Activated CD4-positive, alpha-beta T cell treated with anti-CD3 and anti-CD28 coated beads, Interleukin-2, Interleukin-6, amounts not matched to agents 100 ng/mL and 50 ng/mL, durations not matched to agents 16 hours and 8 hours (primary cell): ENCODE measurements around the gene IFNL2.
A peak's percentile ranks its signal among the peaks of the same experiment; 100 is the strongest.
"Not testable (repeated sequence)": the region's sequence is repeated elsewhere in the genome, so short reads cannot be mapped to it uniquely, and the experiment has no call there.

Experiments
- DNase-seq: peaks from one replicate; pipeline ENCODE4 v3.0.0-alpha.2; 2020

Gene IFNL2

GRCh38 chr19:39268085-39268484 is at the start of gene IFNL2:
Gene IFNL2, plus strand, starts transcription at chr19:39268396. Its CDS starts 173 bp downstream, at chr19:39268569.
- not testable (repeated sequence) for DNase-seq

GRCh38 chr19:39219108-39219507 is 49.1 kb upstream of the IFNL2 start:
- not testable (repeated sequence) for DNase-seq

GRCh38 chr19:39223703-39224279 is 44.4 kb upstream of the IFNL2 start:
- DNase-seq: no peak

- no peak for DNase-seq
Observed at GRCh38 chr19:39224910-39225309, 43.3 kb upstream of the IFNL2 start.

GRCh38 chr19:39230096-39230764 is 38.0 kb upstream of the IFNL2 start:
- no peak for DNase-seq

- no peak for DNase-seq
Observed at GRCh38 chr19:39232708-39233107, 35.5 kb upstream of the IFNL2 start.

- no peak for DNase-seq
Observed at GRCh38 chr19:39236527-39236926, 31.7 kb upstream of the IFNL2 start.

GRCh38 chr19:39237200-39238184 is 30.7 kb upstream of the IFNL2 start:
- DNase-seq: peak; percentile 58

GRCh38 chr19:39238209-39238608 is 30.0 kb upstream of the IFNL2 start:
- no peak for DNase-seq

- no peak for DNase-seq
Observed at GRCh38 chr19:39238944-39239343, 29.3 kb upstream of the IFNL2 start.

GRCh38 chr19:39240421-39240820 is 27.8 kb upstream of the IFNL2 start:
- DNase-seq: no peak

GRCh38 chr19:39243741-39244140 is 24.5 kb upstream of the IFNL2 start:
- not testable (repeated sequence) for DNase-seq

GRCh38 chr19:39244410-39245100 is 23.6 kb upstream of the IFNL2 start, which contains the start of gene IFNL3:
Gene IFNL3, minus strand, starts transcription at chr19:39245006. Its CDS starts 39 bp downstream, at chr19:39244967.
- not testable (repeated sequence) for DNase-seq

- DNase-seq: not testable (repeated sequence)
Observed at GRCh38 chr19:39245166-39245565, 23.0 kb upstream of the IFNL2 start.

GRCh38 chr19:39246951-39247669 is 21.1 kb upstream of the IFNL2 start:
- peak; percentile 35 for DNase-seq

- no peak for DNase-seq
Observed at GRCh38 chr19:39247701-39248664, 20.2 kb upstream of the IFNL2 start.

- DNase-seq: no peak
Observed at GRCh38 chr19:39248806-39249205, 19.4 kb upstream of the IFNL2 start, which contains the start of gene IFNL4. Gene IFNL4, minus strand, starts transcription at chr19:39248856.

GRCh38 chr19:39251081-39251480 is 17.1 kb upstream of the IFNL2 start:
- no peak for DNase-seq

GRCh38 chr19:39251846-39252245 is 16.4 kb upstream of the IFNL2 start:
- DNase-seq: no peak

- DNase-seq: no peak
Observed at GRCh38 chr19:39252458-39252857, 15.7 kb upstream of the IFNL2 start.
